Hepatocyte (in vitro differentiated cells): ENCODE data around the gene DGKG. TPM values are rescaled to one million over a fixed set of nuclear protein-coding genes. Genes with fewer than 3 reads are reported as not detected.

Source experiments
- DNase-seq: peaks from one replicate; pipeline ENCODE4 v3.0.0-alpha.2; 2016; ENCODE audit warnings: low spot score
- H2AFZ ChIP-seq: fragments of 200-600 bp; sonication (generic); 2 replicates; pipeline ENCODE4 v1.6.0; 2016; ENCODE audit warnings: antibody characterized with exemption, mild to moderate bottlenecking
- H3K27ac ChIP-seq: fragments of 200-600 bp; sonication (generic); 2 replicates; pipeline ENCODE4 v1.5.1; 2016; ENCODE audit warnings: mild to moderate bottlenecking
- H3K27me3 ChIP-seq: fragments of 200-600 bp; sonication (generic); 2 replicates; pipeline ENCODE4 v1.6.1; 2016
- H3K36me3 ChIP-seq: fragments of 200-600 bp; sonication (generic); replicated peaks from 2 replicates; pipeline ENCODE4 v1.5.1; 2016; ENCODE audit warnings: low read depth; ENCODE audit not compliant: insufficient read depth
- H3K4me1 ChIP-seq: fragments of 200-600 bp; sonication (generic); 2 replicates; pipeline ENCODE4 v1.5.1; 2016; ENCODE audit warnings: mild to moderate bottlenecking, moderate library complexity; ENCODE audit not compliant: insufficient read depth
- H3K4me2 ChIP-seq: fragments of 200-600 bp; sonication (generic); 2 replicates; pipeline ENCODE4 v1.6.0; 2016
- H3K4me3 ChIP-seq: fragments of 200-600 bp; sonication (generic); 2 replicates; pipeline ENCODE4 v1.5.1; 2016; ENCODE audit warnings: mild to moderate bottlenecking
- H3K79me2 ChIP-seq: fragments of 200-600 bp; sonication (generic); 2 replicates; pipeline ENCODE4 v1.6.0; 2017; ENCODE audit warnings: mild to moderate bottlenecking
- H3K9me2 ChIP-seq: fragments of 200-600 bp; sonication (generic); replicated peaks from 2 replicates; pipeline ENCODE4 v1.6.0; 2017; ENCODE audit warnings: mild to moderate bottlenecking; ENCODE audit not compliant: insufficient read depth
- H3K9me3 ChIP-seq: fragments of 200-600 bp; sonication (generic); 2 replicates; pipeline ENCODE4 v1.5.1; 2016; ENCODE audit warnings: low read depth, mild to moderate bottlenecking
- H4K20me1 ChIP-seq: fragments of 200-600 bp; sonication (generic); 2 replicates; pipeline ENCODE4 v1.6.0; 2016; ENCODE audit warnings: mild to moderate bottlenecking; ENCODE audit not compliant: insufficient read depth, poor library complexity, severe bottlenecking
- EZH2 ChIP-seq: fragments of 200-600 bp; sonication (generic); IDR thresholded peaks from 2 replicates; pipeline ENCODE4 v1.6.1; 2016; ENCODE audit warnings: antibody characterized with exemption, mild to moderate bottlenecking, borderline replicate concordance
- EZH2phosphoT487 ChIP-seq: fragments of 200-600 bp; sonication (generic); IDR thresholded peaks from one replicate; pipeline ENCODE4 v1.6.1; 2018; ENCODE audit warnings: antibody characterized with exemption, mild to moderate bottlenecking, low read depth, moderate library complexity; ENCODE audit not compliant: unreplicated experiment, severe bottlenecking
- WGBS: methylation state at CpG from one replicate; pipeline ENCODE4 v1.1.6; 2016; ENCODE audit warnings: low lambda C conversion rate; ENCODE audit errors: missing lambda C conversion rate; 5-methylcytosine and 5-hydroxymethylcytosine counted together
- polyA plus RNA-seq: library from polyadenylated mRNA; unstranded; fragments of >200 nt; fragmentation: Nextera tagmentation; extraction: Ambion mirVana; gene quantifications from 2 replicates; pipeline ENCODE4 v1.2.1, GENCODE V29; 2016
- total RNA-seq: library from RNA; depleted of rRNA; stranded (reverse); fragments of >200 nt; gene quantifications from 2 replicates; pipeline ENCODE4 v1.2.3, GENCODE V29; 2014
- TF ChIP-seq, protein P1 (sequence below): fragments of 200-600 bp; sonication (generic); IDR thresholded peaks from 2 replicates; pipeline ENCODE4 v1.5.1; 2016; ENCODE audit warnings: antibody characterized with exemption, mild to moderate bottlenecking; ENCODE audit not compliant: poor library complexity

The DGKG gene
- total and polyA plus RNA-seq, 2 experiments from 2014 or later, result not detected

- no peak overlapping the region for H3K27ac ChIP-seq
- no peak overlapping the region for H3K4me2 ChIP-seq
- TF ChIP-seq, protein P1, sequence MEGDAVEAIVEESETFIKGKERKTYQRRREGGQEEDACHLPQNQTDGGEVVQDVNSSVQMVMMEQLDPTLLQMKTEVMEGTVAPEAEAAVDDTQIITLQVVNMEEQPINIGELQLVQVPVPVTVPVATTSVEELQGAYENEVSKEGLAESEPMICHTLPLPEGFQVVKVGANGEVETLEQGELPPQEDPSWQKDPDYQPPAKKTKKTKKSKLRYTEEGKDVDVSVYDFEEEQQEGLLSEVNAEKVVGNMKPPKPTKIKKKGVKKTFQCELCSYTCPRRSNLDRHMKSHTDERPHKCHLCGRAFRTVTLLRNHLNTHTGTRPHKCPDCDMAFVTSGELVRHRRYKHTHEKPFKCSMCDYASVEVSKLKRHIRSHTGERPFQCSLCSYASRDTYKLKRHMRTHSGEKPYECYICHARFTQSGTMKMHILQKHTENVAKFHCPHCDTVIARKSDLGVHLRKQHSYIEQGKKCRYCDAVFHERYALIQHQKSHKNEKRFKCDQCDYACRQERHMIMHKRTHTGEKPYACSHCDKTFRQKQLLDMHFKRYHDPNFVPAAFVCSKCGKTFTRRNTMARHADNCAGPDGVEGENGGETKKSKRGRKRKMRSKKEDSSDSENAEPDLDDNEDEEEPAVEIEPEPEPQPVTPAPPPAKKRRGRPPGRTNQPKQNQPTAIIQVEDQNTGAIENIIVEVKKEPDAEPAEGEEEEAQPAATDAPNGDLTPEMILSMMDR, result no peak
- TF ChIP-seq EZH2, result no peak
- TF ChIP-seq EZH2phosphoT487, result no peak
- DNase-seq, result no peak
- H3K79me2 ChIP-seq, result no peaks in the 10 kb centered on the region
- no peak overlapping the region for H3K4me3 ChIP-seq
- H2AFZ ChIP-seq, result no peak overlapping the region
- no peaks in the 10 kb centered on the region for H3K4me1 ChIP-seq
- no peaks in the 10 kb centered on the region for H3K9me3 ChIP-seq
- no peaks in the 10 kb centered on the region for H3K9me2 ChIP-seq
- H4K20me1 ChIP-seq, result no peaks in the 10 kb centered on the region
- no peaks in the 10 kb centered on the region for H3K36me3 ChIP-seq
- peaks cover 9% of the 10 kb centered on the region for H3K27me3 ChIP-seq
- 80% methylated on average over 11 of the region's 11 CpGs for WGBS
Measured at GRCh38 chr3:186187401-186188275, 174.4 kb downstream of the DGKG start.

GRCh38 chr3:186185194-186185787, 176.7 kb downstream of the DGKG start:
- Histone ChIP-seq H3K36me3 (no peaks in the 10 kb centered on the region), H4K20me1 (no peaks in the 10 kb centered on the region), H3K27me3 (no peaks in the 10 kb centered on the region), H3K4me3 (no peak overlapping the region), H3K27ac (no peak overlapping the region), H2AFZ (no peak overlapping the region), H3K4me2 (no peak overlapping the region), H3K79me2 (no peaks in the 10 kb centered on the region), H3K9me2 (no peaks in the 10 kb centered on the region), H3K4me1 (no peaks in the 10 kb centered on the region), H3K9me3 (no peaks in the 10 kb centered on the region)
- 95% methylated on average over 2 of the region's 2 CpGs for WGBS
- TF ChIP-seq EZH2phosphoT487, result no peak
- TF ChIP-seq, protein P1, result no peak
- no peak for TF ChIP-seq EZH2
- no peak for DNase-seq

- Histone ChIP-seq H4K20me1 (no peaks in the 10 kb centered on the region), H3K4me2 (no peak overlapping the region), H3K27ac (no peak overlapping the region), H3K9me2 (no peaks in the 10 kb centered on the region), H3K4me3 (no peak overlapping the region), H3K79me2 (no peaks in the 10 kb centered on the region), H3K36me3 (no peaks in the 10 kb centered on the region), H3K27me3 (no peaks in the 10 kb centered on the region), H3K4me1 (no peaks in the 10 kb centered on the region), H2AFZ (no peak overlapping the region), H3K9me3 (no peaks in the 10 kb centered on the region)
- 56% methylated on average over 2 of the region's 2 CpGs for WGBS
- no peak for DNase-seq
- TF ChIP-seq, protein P1, result no peak
- TF ChIP-seq EZH2 (no peak), EZH2phosphoT487 (no peak)
Measured at GRCh38 chr3:186184021-186184420, 178.0 kb downstream of the DGKG start.
